Stimulated activated CD4-positive, alpha-beta T cell treated with anti-CD3 and anti-CD28 coated beads, Interleukin-12 subunit alpha, Interleukin-12 subunit beta, amount 100 ng/mL, for 24 hours (primary cell): Measurements from ENCODE around the gene EHBP1L1.

Experiments used
- DNase-seq, 2 experiments: peaks; one replicate each; pipeline ENCODE4 v3.0.0-alpha.2; 2020; ENCODE audit warnings: low read depth in 2 of 2

Gene EHBP1L1

GRCh38 chr11:65595131-65595530 is 19.3 kb downstream of the EHBP1L1 start:
- DNase-seq: no peak

GRCh38 chr11:65595543-65596281 is 19.9 kb downstream of the EHBP1L1 start, which contains the start of gene KCNK7:
TSS of gene KCNK7 (minus strand) at chr11:65595800. CDS start at chr11:65595772, 28 bp downstream.
- DNase-seq: no peak

- no peak for DNase-seq
These were observed 20.7 kb downstream of the EHBP1L1 start for GRCh38 chr11:65596520-65596919.

- DNase-seq: no peak
These were observed 22.4 kb downstream of the EHBP1L1 start for GRCh38 chr11:65598258-65598699.

- no peak for DNase-seq
These were observed 23.5 kb downstream of the EHBP1L1 start for GRCh38 chr11:65599216-65599954.

- no peak for DNase-seq
These were observed 24.0 kb downstream of the EHBP1L1 start for GRCh38 chr11:65599955-65600246.

GRCh38 chr11:65604258-65604657 is 28.4 kb downstream of the EHBP1L1 start:
- DNase-seq: no peak

- DNase-seq: no peak
These were observed 31.2 kb downstream of the EHBP1L1 start for GRCh38 chr11:65606876-65607613.

GRCh38 chr11:65607614-65608426 is 32.0 kb downstream of the EHBP1L1 start:
- DNase-seq: no peak

- DNase-seq: no peak
These were observed 33.4 kb downstream of the EHBP1L1 start for GRCh38 chr11:65609229-65609628.

GRCh38 chr11:65609665-65610064 is 33.8 kb downstream of the EHBP1L1 start:
- no peak for DNase-seq

GRCh38 chr11:65610404-65610803 is 34.6 kb downstream of the EHBP1L1 start:
- DNase-seq: no peak

- no peak for DNase-seq
These were observed 35.3 kb downstream of the EHBP1L1 start for GRCh38 chr11:65611028-65611757.

GRCh38 chr11:65611758-65612603 is 36.1 kb downstream of the EHBP1L1 start:
- DNase-seq: no peak

- DNase-seq: no peak
These were observed 36.8 kb downstream of the EHBP1L1 start for GRCh38 chr11:65612691-65613090.

- DNase-seq: no peak
These were observed 37.5 kb downstream of the EHBP1L1 start for GRCh38 chr11:65613091-65613928.

- peak; percentile 100 for DNase-seq
These were observed 39.5 kb downstream of the EHBP1L1 start, which contains the start of gene PCNX3 for GRCh38 chr11:65615229-65615949. TSS of gene PCNX3 (plus strand) at chr11:65615776. CDS start at chr11:65616312, 536 bp downstream.

GRCh38 chr11:65615950-65616574 is 40.2 kb downstream of the EHBP1L1 start:
- peak in 1 of 2 experiments; percentile 51 for DNase-seq
